AG09319 (cell line): ENCODE results near the gene CELF2.

Experiments used
- DNase-seq: peaks from one replicate; pipeline ENCODE4 v3.0.0-alpha.2; 2010; ENCODE audit warnings: low read depth; ENCODE audit errors: extremely low read depth
- CTCF ChIP-seq: IDR thresholded peaks from 2 replicates; pipeline ENCODE4 v1.5.1; 2011; ENCODE audit warnings: low read depth, mild to moderate bottlenecking, inconsistent platforms, low read length, moderate library complexity

The CELF2 gene

DNA sequence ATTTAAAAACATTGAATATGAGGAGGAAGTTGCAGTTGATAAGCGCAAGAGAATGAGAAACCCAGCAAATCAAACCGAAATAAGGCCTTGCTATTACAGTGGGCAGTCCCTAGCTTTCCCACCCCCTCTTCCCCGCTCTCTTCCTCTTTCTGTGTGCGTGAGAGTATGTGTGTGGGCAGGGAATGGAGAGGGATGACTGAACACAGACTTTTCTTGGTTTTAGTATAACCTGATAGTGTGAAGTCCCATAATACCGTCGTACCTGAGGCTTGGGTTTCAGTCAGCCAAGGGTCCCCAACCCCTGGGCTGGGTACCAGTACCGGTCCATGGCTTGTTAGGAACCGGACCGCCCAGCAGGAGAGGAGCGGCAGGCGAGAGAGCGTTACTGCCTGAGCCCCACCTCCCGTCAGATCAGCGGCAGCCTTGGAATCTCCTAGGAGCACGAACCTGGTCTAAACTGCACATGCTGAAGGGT, 255.3 kb downstream of the CELF2 start:
- TF ChIP-seq CTCF: no peak
- DNase-seq: no peak

GRCh38 chr10:11274452-11274851, 256.8 kb downstream of the CELF2 start:
- no peak for TF ChIP-seq CTCF
- no peak for DNase-seq

DNA sequence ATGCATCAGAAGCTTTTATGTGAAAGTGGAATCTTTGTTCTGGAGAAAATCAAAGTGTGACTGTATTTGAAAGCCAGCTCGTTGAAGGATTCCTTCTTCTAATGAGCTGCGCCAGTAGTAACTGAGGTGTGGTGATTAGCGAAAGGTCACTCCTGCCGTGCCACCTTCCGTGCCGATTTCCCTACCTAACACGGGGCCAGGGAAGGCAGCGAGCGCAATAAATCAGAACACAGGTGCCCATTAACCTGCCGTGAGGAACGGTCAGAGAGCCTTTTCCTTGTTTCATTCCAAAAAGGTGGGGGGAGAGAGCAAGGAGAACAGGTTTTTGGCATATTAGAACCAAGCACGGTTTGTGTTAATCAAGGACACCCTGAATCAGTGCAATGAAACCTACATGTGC, 258.0 kb downstream of the CELF2 start:
- no peak for DNase-seq
- no peak for TF ChIP-seq CTCF

- TF ChIP-seq CTCF: no peak
- no peak for DNase-seq
These were observed 258.8 kb downstream of the CELF2 start for GRCh38 chr10:11276449-11276990.

DNA sequence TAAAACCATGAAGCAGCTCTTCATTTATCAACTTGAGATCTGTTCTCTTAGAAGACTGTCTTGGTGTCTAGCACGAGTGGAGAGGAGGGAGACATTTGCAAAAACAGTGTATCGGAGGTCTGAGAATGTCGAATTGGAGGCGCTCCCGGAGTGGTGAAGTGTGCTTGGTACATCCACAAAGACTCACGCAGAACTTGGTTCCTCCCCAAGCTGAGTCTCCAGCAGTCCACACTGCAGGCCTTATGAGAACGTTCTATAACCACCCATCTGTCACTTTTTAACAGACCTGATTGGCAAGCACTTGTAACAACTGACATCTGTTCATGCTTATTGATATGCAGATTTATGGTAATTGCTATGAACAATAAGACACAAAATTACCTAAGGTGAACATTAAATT, 261.6 kb downstream of the CELF2 start:
- TF ChIP-seq CTCF: no peak
- no peak for DNase-seq

DNA sequence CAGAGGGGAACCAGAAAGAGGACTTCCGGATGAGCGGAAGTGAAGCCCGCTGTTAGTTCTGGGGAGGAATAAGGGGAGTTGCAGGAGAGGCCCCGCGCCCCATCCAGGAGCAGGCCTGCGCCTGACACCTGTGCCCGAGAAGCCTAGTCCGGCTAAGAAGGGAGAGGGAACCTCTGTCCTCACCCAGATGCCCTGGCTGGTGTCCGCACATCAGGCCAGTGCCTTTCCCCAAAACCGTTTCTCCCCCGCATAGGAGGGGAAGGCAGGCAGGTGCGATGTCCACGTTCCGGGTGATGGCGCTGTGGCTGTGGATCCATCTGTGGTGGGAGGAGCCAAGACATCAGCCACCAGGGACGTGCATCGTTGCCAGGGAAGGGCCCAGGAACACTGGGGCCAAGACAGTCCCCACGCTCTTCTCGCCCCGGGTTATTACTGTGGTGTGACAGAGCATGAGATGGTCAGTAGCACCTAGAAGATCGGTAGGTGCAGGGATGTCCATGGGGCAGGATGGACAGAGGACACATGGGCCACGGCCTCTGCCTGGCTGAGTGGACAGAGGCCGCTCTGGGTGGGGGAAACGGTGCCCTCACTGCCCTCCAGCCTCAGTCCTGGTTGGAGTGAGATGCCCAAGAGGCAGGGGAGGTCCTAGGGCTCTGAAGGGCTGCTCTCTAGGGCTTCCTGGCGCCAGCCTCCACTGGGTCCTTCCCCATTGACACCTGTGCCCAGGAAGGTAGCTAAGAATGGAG, 262.7 kb downstream of the CELF2 start:
- DNase-seq: no peak

More for the DNA sequence above, 262.7 kb downstream of the CELF2 start:
- no peak for TF ChIP-seq CTCF
